GM12878 (cell line): Measurements from ENCODE around the gene INF2. TPM values are rescaled to one million over a fixed set of nuclear protein-coding genes. Genes with fewer than 3 reads are reported as not detected.

Experiments used
- DPF2 ChIP-seq: fragments of 450-650 bp; IDR thresholded peaks from 2 replicates; pipeline ENCODE4 v1.6.1; 2017; ENCODE audit warnings: mild to moderate bottlenecking
- ETV6 ChIP-seq, 2 experiments: fragments of 450-650 bp in 1 of 2; IDR thresholded peaks in 1 of 2; conservative IDR thresholded peaks in 1 of 2; 2 replicates each; pipeline ENCODE4 v1.6.1; 2014; ENCODE audit warnings: antibody characterized with exemption in 1 of 2, borderline replicate concordance in 1 of 2, low read depth in 1 of 2, mild to moderate bottlenecking in 1 of 2, moderate library complexity in 1 of 2
- FOS ChIP-seq: IDR thresholded peaks from 3 replicates; pipeline ENCODE4 v1.6.1; 2011; ENCODE audit warnings: borderline replicate concordance; ENCODE audit not compliant: insufficient read length; ENCODE audit errors: extremely low read depth
- IKZF1 ChIP-seq: fragments of 450-650 bp; conservative IDR thresholded peaks from 2 replicates; pipeline ENCODE4 v1.6.1; 2017; ENCODE audit warnings: antibody characterized with exemption, mild to moderate bottlenecking
- KAT2A ChIP-seq: conservative IDR thresholded peaks from 2 replicates; pipeline ENCODE4 v1.6.1; 2011; ENCODE audit warnings: low read depth, low read length; ENCODE audit not compliant: control insufficient read depth
- LARP7 ChIP-seq: fragments of 450-650 bp; IDR thresholded peaks from 2 replicates; pipeline ENCODE4 v1.6.1; 2017; ENCODE audit warnings: mild to moderate bottlenecking
- MEF2B ChIP-seq: fragments of 450-650 bp; IDR thresholded peaks from 2 replicates; pipeline ENCODE4 v1.6.1; 2018; ENCODE audit warnings: mild to moderate bottlenecking, moderate library complexity; ENCODE audit not compliant: partially characterized antibody, poor library complexity, severe bottlenecking
- PAX5 ChIP-seq: IDR thresholded peaks from 2 replicates; pipeline ENCODE4 v1.6.1; 2011; ENCODE audit warnings: low read depth, low read length, borderline replicate concordance
- POU2F2 ChIP-seq: IDR thresholded peaks from 3 replicates; pipeline ENCODE4 v1.6.1; 2011; ENCODE audit warnings: low read depth, mild to moderate bottlenecking, low read length, borderline replicate concordance
- SPI1 ChIP-seq: IDR thresholded peaks from 2 replicates; pipeline ENCODE4 v1.6.1; 2011; ENCODE audit warnings: low read depth, mild to moderate bottlenecking, low read length, moderate library complexity, borderline replicate concordance; ENCODE audit not compliant: insufficient read depth
- TBL1XR1 ChIP-seq: IDR thresholded peaks from 2 replicates; pipeline ENCODE4 v1.6.1; 2012; ENCODE audit warnings: low read depth, low read length, improper control_type of control experiment
- TCF12 ChIP-seq: IDR thresholded peaks from 2 replicates; pipeline ENCODE4 v1.6.1; 2011; ENCODE audit warnings: low read depth, mild to moderate bottlenecking, low read length
- TCF3 ChIP-seq: IDR thresholded peaks from 2 replicates; pipeline ENCODE4 v1.6.1; 2012; ENCODE audit warnings: low read depth, mild to moderate bottlenecking, low read length, borderline replicate concordance; ENCODE audit not compliant: insufficient read depth
- YY1 ChIP-seq: IDR thresholded peaks from 2 replicates; pipeline ENCODE4 v1.6.1; 2011; ENCODE audit warnings: low read depth, mild to moderate bottlenecking, low read length
- ZSCAN29 ChIP-seq: fragments of 450-650 bp; IDR thresholded peaks from 2 replicates; pipeline ENCODE4 v1.6.1; 2017; ENCODE audit warnings: mild to moderate bottlenecking, moderate library complexity
- polyA plus RNA-seq, 11 experiments: library from polyadenylated mRNA; depleted of rRNA in 4 of 11; unstranded in 6 of 11; stranded (reverse) in 5 of 11; fragments of >200 nt; fragmentation: Nextera tagmentation in 4 of 11; fragmentation: Illumina TruSeq in 1 of 11; extraction: Ambion mirVana in 4 of 11; extraction: Trizol in 1 of 11; gene quantifications; 1 replicate in 1 of 11; 2 replicates in 10 of 11; pipeline versions ENCODE4 v1.2.1 to v1.2.3, GENCODE V29; 2011 to 2016; ENCODE audit warnings: inconsistent platforms in 2 of 11, missing spikeins in 2 of 11, low read depth in 1 of 11
- total RNA-seq, 4 experiments: library from RNA; depleted of rRNA in 3 of 4; stranded (reverse); fragments of >200 nt in 3 of 4; fragmentation: Illumina TruSeq in 1 of 4; extraction: Trizol in 1 of 4; gene quantifications; 2 replicates each; pipeline versions ENCODE4 v1.2.1 to v1.2.3, GENCODE V29; 2013 to 2021
- TF ChIP-seq, protein P1 (sequence below): fragments of 450-650 bp; formaldehyde crosslinking; IDR thresholded peaks from 2 replicates; pipeline ENCODE4 v1.4.0; 2022; ENCODE audit warnings: mild to moderate bottlenecking, moderate library complexity
- TF ChIP-seq, protein P2 (sequence below): IDR thresholded peaks from 2 replicates; pipeline ENCODE4 v1.6.1; 2011; ENCODE audit warnings: low read depth, low read length, improper control_type of control experiment, borderline replicate concordance
- TF ChIP-seq, protein P3 (sequence below): IDR thresholded peaks from 2 replicates; pipeline ENCODE4 v1.6.1; 2012; ENCODE audit warnings: mild to moderate bottlenecking, low read depth, low read length
- TF ChIP-seq, protein P4 (sequence below): IDR thresholded peaks from 2 replicates; pipeline ENCODE4 v1.6.1; 2011; ENCODE audit warnings: borderline replicate concordance, low read depth, mild to moderate bottlenecking, moderate library complexity, low read length; ENCODE audit not compliant: insufficient read depth, poor library complexity, severe bottlenecking

Gene INF2
- total and polyA plus RNA-seq, 10 of the 15 experiments (the other 5 are each of a cell fraction or from before 2014, with no cell fraction given): 0.72 to 43.2 (median 8.3) TPM

DNA sequence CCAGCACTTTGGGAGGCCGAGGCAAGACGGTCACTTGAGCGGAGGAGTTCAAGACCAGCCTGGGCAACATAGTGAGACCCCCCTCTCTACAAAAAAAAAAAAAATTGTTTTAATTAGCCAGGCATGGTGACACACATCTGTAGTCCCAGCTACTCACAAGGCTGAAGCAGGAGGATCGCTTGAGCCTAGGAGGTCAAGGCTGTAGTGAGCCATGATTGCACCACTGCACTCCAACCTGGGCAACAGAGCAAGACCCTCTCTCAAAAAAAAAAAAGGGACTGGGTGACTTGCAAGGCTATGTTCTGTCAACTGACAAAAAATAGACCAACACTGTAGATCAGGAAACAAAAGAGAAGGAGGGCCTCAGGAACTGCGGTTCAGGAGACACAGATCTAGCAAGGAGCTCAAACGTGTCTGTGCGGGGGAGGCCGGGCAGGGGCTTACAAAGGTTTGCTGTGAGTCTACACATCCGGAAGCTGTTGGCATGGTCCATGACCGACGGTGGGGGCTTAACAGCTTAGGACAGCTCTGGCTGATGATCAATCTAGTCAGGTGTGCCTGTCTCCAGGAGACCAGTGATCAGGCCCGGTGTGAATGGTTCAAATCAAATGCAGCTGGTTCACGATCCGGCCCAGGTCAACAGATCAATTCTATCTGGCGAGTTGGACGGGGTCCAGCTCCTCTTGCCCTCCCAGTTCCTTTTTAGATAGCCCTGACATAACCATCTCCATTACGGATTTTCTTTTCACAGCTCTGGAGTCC lies 31.7 kb upstream of the INF2 start (continued):
- TF ChIP-seq, protein P1, sequence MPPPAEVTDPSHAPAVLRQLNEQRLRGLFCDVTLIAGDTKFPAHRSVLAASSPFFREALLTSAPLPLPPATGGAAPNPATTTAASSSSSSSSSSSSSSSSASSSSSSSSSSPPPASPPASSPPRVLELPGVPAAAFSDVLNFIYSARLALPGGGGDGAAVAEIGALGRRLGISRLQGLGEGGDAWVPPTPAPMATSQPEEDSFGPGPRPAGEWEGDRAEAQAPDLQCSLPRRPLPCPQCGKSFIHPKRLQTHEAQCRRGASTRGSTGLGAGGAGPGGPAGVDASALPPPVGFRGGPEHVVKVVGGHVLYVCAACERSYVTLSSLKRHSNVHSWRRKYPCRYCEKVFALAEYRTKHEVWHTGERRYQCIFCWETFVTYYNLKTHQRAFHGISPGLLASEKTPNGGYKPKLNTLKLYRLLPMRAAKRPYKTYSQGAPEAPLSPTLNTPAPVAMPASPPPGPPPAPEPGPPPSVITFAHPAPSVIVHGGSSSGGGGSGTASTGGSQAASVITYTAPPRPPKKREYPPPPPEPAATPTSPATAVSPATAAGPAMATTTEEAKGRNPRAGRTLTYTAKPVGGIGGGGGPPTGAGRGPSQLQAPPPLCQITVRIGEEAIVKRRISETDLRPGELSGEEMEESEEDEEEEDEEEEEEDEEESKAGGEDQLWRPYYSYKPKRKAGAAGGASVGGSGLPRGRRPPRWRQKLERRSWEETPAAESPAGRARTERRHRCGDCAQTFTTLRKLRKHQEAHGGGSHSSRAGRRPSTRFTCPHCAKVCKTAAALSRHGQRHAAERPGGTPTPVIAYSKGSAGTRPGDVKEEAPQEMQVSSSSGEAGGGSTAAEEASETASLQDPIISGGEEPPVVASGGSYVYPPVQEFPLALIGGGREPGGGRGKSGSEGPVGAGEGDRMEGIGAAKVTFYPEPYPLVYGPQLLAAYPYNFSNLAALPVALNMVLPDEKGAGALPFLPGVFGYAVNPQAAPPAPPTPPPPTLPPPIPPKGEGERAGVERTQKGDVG (CRISPR knock-in tag): no peak
- TF ChIP-seq DPF2 (0 out of 2 replicates have a peak, but pooled peaks have one; percentile 14), KAT2A (no peak), IKZF1 (peak; percentile 25), POU2F2 (no peak), LARP7 (no peak), TBL1XR1 (no peak), TCF3 (no peak), ETV6 (conservative IDR thresholded peaks at IDR 0.05 in 1 of 2, IDR thresholded peaks at IDR 0.05 in 1 of 2; ENCODE audit: borderline replicate concordance in 1 of 2, low read depth in 1 of 2) (0 out of 4 replicates have a peak, but pooled peaks of 1 of the 2 experiments have one; percentile 15), SPI1 (peak; percentile 20; the same call in 1 of the 2 replicates), PAX5 (peak; percentile 76; the same call in 1 of the 2 replicates), TCF12 (0 out of 2 replicates have a peak, but pooled peaks have one; percentile 20), YY1 (0 out of 2 replicates have a peak, but pooled peaks have one; percentile 12), ZSCAN29 (no peak), FOS (no peak), MEF2B (no peak)
- TF ChIP-seq, protein P2, sequence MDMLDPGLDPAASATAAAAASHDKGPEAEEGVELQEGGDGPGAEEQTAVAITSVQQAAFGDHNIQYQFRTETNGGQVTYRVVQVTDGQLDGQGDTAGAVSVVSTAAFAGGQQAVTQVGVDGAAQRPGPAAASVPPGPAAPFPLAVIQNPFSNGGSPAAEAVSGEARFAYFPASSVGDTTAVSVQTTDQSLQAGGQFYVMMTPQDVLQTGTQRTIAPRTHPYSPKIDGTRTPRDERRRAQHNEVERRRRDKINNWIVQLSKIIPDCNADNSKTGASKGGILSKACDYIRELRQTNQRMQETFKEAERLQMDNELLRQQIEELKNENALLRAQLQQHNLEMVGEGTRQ: no peak
- TF ChIP-seq, protein P3, sequence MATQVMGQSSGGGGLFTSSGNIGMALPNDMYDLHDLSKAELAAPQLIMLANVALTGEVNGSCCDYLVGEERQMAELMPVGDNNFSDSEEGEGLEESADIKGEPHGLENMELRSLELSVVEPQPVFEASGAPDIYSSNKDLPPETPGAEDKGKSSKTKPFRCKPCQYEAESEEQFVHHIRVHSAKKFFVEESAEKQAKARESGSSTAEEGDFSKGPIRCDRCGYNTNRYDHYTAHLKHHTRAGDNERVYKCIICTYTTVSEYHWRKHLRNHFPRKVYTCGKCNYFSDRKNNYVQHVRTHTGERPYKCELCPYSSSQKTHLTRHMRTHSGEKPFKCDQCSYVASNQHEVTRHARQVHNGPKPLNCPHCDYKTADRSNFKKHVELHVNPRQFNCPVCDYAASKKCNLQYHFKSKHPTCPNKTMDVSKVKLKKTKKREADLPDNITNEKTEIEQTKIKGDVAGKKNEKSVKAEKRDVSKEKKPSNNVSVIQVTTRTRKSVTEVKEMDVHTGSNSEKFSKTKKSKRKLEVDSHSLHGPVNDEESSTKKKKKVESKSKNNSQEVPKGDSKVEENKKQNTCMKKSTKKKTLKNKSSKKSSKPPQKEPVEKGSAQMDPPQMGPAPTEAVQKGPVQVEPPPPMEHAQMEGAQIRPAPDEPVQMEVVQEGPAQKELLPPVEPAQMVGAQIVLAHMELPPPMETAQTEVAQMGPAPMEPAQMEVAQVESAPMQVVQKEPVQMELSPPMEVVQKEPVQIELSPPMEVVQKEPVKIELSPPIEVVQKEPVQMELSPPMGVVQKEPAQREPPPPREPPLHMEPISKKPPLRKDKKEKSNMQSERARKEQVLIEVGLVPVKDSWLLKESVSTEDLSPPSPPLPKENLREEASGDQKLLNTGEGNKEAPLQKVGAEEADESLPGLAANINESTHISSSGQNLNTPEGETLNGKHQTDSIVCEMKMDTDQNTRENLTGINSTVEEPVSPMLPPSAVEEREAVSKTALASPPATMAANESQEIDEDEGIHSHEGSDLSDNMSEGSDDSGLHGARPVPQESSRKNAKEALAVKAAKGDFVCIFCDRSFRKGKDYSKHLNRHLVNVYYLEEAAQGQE: no peak
- TF ChIP-seq, protein P4, sequence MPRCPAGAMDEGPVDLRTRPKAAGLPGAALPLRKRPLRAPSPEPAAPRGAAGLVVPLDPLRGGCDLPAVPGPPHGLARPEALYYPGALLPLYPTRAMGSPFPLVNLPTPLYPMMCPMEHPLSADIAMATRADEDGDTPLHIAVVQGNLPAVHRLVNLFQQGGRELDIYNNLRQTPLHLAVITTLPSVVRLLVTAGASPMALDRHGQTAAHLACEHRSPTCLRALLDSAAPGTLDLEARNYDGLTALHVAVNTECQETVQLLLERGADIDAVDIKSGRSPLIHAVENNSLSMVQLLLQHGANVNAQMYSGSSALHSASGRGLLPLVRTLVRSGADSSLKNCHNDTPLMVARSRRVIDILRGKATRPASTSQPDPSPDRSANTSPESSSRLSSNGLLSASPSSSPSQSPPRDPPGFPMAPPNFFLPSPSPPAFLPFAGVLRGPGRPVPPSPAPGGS: no peak
